Activated CD4-positive, alpha-beta T cell treated with anti-CD3 and anti-CD28 coated beads, Interleukin-2, Interleukin-6, amounts not matched to agents 100 ng/mL and 50 ng/mL, durations not matched to agents 16 hours and 8 hours (primary cell): ENCODE measurements around the gene MTERF4.
"Not testable (repeated sequence)": the region's sequence is repeated elsewhere in the genome, so short reads cannot be mapped to it uniquely, and the experiment has no call there.

ENCODE experiments used
- DNase-seq: peaks from one replicate; pipeline ENCODE4 v3.0.0-alpha.2; 2020

MTERF4 gene

DNA sequence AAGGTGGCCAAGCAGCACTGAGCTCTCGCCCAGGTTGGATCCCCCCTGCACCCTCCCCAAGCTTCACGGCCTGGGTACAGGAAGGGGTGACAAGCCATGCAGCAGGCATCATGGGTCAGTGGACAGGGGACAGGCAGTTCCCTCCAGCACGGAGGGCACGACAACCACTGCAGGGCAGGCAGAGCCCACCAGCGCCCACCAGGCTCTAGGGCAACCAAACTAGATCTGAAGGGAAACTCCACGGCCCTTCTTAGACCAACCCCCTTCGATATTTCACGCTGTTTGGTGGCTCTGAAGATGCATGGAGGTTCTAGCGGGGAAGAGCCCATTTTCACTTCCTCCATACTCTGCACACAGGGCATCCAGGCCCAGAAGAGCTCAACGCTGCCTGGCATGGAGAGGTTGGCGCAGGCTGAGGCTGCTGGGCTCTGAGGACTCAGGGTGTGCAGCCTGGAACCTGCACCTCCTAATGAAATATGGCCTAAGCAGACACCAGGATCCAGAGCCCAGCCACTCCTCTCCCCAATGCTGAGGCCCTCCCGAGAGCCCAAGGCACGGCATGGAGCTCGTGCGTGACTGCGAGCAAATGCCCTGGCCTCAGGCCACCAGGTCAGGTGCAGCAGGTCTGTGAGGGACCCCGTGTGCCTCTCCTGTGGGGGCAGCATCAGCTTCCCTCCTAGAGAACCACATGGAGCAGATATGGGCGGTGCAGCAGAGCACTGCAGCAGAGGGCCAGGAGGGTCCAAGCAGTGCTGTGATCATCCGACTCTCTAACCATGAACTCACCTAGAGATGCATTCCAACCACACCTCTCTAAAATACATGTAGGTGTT, 8.7 kb upstream of the MTERF4 start:
- no peak for DNase-seq

DNA sequence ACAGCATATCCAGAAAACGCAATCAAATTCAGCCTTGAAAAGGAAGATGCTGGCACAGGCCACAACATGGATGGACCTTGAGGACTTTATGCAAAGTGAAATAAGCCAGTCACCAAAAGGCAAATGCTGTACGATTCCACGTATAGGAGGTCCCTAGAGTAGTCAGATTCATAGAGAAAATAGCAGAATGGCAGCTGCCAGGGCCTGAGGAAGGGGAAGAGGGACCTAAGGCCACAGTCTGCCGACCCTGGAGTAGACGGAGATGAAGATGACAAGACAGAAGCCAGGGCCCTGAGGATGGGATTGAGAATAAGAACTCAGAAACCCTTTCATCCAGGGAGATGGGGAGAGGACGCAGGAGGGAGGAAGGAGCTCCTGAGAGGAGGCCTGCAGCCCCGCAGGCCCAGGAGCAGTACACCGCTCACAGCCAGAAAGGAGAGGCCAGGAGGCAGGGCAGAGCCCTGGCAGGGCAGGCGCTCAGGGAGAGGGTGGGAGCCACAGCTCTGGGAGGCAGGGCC, 8.1 kb upstream of the MTERF4 start:
- no peak for DNase-seq

DNA sequence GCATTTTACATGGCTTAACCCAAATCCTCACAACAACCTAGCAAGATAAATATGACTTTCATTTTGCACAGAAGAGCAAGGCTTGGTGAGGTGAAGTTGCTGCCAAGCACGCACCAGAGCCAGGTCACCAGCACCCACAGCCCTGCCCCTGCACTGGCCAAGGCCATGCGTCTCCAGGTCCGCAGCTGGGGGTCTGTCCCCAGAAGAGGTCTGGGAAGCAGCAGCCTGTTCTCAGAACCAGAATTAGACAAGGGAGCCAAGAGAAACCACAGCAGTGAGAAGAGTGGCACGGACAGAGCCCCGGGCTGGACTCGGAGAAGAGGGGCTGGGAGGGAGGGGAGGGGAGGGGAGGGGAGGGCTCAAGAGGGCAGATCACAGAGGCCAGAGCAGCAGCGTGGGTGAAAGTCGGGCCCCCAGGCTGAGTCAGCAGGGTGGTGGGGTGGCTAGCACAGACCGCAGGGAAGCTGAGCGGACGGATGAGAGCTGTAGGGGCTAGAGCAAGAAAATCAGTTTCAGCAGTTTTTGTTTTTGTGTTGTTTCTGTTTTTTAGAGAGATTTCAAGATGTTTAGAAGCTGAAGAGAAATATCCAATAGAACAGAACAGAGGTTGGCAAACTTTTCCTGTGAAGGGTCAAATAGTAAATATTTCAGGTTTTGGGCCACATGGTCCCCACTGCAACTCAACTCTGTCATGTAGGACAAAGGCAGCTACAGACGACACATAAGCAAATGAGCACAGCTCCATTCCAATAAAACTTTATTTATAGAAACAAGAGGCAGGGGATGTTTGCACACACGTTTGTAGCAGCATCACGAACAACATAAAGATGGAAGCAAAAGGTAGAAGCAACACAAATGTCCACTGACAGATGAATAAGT, 7.4 kb upstream of the MTERF4 start:
- DNase-seq = no peak

DNA sequence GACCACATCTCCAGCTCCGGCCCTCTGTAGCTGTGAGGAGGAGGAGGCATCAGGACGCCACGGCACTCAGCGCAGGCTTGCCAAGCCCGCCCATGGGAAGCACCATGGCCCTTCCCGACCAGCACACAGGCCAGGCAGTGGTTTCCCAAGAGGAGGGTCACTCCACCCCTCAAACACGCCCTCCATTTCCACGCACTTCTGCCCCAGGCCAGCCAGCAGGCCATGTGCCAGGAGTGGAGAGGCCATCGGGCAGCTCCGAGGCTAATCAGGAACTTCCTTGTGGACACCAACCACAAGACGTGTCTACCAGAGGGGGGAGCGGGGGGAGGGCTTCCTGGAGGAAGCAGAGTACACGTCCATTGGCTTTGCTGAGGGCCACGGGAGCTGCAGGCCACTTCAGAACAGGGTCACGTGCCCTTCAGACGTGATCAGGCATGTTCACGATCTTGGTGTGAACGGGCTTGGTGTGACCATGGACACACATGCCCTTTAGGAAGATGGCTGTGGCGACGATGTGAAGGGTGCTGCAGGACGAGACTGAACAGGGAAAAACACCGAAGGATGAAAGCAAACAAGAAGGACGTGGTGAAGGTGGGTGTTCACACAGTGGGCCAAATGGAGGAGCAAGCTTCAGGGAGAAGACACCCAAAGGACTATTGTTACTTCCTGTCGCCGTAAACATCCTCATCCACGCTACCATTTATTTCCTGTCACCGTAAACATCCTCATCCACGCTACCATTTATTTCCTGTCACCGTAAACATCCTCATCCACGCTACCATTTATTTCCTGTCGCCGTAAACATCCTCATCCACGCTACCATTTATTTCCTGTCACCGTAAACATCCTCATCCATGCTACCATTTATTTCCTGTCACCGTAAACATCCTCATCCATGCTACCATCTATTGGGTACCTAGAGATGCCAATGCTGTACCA, 6.5 kb upstream of the MTERF4 start:
- peak; percentile 28 for DNase-seq

DNA sequence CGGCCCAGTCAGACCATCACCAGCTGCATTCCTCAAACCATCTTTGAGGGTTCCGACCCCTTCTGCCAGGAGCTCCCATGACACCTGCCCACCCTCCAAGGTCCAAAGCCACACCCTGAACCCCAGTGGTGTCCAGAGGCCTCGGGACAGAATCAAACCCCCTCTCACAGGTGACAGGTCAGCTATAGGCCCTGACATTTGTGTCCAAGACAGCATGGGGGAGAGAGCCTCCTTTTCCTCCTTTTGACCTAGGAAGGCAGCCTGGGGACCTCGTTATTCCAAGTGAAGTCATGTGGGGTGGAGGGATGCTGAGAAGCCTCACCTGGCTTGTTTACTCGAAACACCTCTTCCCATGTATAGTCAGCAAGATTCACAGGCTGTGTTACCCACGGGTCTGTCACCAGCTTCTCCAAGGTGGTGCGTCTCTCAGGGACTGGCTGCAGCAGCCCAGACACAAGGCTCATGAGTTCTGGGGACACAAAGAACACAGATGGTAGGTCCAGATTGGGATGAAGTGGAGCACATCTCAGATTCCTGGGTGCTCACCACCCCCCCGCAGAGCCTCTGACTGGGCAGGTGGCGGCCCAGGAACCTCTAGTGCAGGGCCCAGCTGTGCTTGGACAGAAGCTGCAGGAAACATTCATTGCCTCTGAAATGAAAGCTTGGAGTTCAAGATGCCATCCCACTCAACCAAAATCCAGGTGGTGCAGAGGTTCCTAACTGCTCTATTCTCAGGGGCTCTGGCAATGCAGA, 5.1 kb upstream of the MTERF4 start:
- DNase-seq = no peak

DNA sequence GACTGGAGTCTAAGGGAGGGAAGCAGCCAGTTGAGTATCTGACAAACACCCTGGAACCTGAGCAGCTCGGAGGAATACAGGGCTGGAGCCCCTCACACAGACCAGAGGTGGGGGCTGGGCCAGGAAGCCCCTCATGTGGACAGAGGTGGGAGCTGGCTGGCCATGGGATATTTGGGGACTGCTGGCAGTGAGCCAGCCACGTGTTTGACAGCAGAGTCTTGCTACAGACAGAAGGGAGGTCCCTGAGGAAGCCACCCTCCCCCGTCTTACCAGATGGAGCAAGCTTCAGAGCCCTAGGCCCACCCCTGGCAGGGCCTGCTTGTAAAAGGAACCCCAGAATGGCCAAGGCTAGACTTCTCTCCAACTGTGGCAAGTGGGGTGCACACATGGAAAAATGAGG, 3.6 kb upstream of the MTERF4 start:
- DNase-seq = no peak

DNA sequence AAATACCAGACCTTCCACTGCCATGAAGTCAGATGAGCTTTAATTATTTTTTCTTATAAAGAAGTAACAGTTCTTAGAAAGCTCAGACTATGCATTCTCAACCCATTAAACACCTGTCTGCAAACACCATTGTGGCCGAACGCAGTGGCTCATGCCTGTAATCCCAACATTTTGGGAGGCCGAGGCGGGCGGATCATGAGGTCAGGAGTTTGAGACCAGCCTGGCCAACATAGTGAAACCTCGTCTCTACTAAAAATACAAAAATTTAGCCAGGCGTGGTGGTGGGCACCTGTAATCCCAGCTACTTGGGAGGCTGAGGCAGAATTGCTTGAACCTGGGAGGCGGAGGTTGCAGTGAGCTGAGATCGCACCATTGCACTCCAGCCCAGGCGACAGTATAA, 2.5 kb upstream of the MTERF4 start:
- not testable (repeated sequence) for DNase-seq

DNA sequence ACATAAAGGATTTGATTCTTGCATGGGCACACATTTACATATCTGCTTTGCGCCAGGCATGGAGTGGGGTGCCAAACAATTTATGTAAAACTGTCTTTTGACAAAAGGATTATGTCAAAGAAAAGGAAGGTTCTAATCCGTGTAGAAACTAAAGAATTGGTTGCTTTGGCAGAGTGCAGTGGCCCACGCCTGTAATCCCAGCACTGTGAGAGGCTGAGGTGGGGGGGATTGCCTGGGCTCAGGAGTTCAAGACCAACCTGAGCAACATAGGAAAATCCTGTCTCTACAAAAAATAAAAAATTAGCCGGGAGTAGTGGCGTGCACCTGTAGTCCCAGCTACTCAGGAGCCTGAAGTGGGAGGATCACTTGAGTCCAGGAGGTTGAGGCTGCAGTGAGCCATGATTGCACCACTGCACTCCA, 1.1 kb upstream of the MTERF4 start:
- no peak for DNase-seq

DNA sequence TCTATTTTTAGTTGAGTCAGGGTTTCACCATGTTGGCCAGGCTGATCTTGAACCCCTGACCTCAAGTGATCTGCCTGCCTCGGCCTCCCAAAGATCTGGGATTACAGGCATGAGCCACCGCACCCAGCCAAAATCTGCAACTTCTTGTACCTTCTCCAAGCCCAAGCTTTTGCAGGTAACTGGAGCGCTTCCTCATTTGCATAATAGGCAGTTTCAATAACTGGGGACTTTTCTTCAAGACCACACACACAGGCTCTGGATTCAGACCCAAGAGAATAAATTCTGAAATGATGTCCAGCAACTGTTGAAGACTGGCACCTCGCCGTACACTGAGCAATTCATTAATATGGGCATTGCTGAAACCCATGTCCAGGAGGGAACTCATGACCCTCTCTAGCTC, 2.8 kb downstream of the MTERF4 start:
- DNase-seq = no peak

DNA sequence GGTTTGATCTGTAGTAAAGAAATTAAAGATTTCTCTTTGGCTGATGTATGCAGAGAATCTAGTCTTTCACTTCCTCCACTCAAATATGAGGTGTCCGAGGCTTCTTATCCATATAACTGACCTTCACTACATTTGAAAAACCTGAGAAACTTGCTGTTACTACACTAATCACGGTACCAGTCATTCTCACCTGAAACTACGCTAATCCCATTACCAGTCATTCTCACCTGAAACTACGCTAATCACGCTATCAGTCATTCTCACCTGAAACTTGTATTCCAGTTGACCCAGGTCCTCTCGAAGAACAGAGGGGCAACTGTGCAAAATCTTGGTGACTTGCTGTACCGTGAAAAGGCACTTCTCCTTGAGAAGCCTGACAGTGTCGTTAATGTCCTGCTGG, 5.1 kb downstream of the MTERF4 start:
- DNase-seq = peak; percentile 59

DNA sequence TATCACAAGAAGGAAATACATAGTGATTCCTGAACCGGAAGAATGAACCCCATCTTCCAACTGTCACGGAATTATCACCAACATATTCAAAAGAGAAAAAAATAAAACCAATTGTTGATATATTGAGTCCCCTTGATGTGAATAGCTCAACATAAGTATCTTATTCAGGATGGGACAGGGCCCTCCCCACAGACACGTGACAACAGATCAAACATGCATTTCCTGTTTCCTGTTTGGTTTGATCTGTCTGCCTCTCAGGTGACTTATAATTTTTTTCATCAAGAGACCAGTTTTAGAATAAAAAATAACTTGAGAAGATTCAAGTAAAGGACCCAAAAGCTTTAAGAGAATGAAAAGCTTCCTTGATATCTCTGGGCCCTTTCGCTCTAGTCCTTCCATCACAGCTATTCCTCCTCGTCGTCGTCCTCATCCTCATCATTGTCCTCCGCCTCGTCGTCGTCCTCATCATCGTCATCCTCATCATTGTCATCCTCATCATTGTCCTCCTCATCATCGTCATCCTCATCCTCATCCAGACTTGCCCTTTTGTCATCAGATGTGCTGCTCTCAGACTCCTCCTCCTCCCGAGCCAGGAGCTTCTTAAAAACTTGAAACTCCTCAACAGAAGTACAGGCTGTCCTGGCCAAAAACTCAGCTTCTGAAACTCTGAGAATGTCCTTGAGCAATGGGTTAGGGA, 6.3 kb downstream of the MTERF4 start:
- DNase-seq = peak; percentile 40

DNA sequence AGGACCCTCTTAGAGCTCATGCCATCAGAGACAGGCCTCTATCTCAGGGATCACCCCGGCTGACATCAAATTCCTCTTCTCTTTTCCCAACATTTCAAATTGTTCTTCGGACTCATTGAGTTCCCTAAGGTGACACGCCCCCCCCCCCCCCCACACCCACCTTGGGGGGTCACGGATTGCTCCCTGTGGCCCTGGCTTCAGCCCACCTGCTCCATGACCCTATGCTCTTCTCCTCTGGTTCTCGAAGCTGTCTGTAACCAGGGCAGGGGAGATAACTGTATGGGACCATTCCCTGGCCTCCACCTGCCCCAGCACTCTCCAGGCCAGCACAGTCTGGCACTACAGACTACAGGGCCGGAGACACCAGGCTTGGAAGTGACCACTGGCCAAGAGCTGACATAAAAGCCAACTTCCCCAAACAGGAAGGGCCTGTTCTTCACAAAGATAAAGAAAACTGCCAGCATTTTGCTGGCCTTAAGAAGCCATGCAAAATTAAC, 7.1 kb downstream of the MTERF4 start:
- no peak for DNase-seq

DNA sequence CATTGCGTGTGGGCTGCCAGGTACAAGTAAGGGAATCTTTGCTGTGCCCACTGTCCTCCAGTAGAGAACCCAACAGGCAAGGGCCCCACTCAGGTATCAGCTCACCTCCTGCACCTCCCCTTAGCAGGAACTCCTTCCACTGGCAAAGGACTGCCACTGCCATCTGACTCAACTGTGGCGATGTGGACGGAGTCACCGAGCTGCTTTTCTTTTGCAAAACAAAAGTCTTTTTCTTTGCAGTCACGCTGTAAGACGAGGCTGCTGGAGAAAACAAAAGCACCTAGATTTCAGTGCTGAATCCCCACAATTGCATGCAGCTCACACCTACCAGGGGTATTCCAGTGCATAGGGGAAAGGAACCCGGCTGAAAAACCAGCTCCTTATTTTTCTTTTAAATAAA, 7.9 kb downstream of the MTERF4 start:
- no peak for DNase-seq

DNA sequence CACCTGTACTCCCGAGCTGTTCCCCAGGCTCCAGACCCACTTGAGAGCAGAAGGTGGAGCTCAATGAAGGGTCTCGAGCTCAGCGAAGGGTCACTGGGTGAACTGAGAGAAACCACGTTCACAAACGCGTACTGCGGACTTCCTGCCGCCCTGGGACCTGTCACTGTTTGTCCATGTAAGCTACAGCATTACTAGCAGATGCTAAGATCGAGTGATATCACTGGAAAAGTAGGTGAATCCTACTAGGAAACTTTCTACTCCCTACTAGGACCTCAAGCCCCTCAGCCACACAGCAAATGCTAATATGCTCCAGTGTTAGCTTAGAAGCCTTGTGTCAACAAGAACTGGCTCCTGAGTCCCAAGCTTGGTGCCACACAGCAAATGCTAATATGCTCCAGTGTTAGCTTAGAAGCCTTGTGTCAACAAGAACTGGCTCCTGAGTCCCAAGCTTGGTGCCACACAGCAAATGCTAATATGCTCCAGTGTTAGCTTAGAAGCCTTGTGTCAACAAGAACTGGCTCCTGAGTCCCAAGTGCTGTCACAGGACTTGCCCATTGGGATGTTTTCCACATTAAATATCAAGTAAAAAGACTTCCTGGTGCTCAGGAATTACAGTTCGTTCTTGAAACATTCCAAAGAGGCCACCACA, 8.8 kb downstream of the MTERF4 start:
- DNase-seq = not testable (repeated sequence)

DNA sequence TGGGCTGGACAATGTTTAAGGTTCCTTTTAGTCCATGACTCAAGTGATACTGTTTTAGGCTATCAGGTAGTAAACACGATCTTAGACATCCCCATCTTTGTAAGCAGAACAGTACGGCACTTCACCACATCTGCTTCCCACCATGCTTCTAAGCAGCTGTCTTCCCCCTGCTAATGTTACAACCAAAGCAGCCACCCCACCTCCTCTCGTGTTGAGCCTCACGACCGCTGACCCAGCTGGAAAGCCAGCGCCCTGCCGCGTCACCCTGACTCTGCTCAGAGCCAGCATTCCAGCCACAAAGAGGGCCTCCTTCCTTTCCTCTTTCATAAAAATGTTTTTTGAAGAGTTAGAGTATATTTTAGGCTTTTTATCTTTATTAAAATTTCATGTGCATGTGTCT, 9.4 kb downstream of the MTERF4 start:
- DNase-seq = no peak

DNA sequence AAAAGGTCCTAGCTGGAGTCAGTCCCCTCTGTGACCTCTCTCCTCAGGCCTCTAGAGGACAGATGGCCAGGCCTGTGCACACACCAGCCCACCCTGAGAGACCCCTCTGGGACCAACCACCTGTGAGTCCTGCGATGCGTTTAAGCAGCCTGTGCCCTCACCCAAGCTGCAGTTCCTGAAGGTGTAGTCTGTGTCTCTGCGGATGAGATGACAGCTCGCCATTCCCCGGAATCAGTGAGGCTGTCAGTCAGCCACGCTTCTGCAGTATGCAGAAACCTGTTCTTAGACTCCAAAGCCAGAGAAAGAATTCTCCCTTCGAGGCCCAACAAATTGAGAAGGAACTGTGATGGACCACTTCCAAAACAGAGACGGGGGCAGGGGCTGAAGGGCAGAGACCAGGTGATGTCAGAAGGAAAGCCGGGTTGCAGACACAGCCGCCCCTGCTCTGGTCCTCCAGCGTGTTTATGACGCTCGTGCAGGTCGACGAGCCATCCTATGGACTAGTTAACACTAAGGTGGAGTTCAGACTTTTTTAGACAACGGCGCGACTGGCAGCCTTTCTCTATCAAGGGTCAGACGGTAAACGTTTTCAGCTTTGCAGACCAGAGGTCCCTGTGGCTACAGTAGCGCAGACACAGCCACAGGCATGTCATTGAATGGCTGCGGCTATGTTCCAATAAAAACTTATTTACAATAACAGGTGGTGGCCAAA, 10.2 kb downstream of the MTERF4 start:
- DNase-seq = no peak

DNA sequence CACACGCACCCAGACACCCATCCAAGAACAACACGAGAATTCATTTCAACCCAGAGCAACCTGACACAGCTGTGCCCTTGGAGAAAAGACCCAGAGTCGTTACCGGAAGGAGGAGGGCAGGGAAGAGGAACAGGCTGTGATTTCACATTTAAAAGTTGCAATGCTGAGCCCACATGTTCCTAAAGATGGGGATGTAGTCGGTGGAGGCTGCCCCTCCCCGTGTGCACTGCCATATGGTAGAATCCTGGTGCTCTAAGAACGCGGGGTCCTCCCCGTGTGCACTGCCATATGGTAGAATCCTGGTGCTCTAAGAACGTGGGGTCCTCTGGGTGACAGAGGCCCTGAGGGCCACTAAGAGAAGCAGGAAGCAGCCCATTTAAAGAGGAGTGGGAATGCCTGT, 10.9 kb downstream of the MTERF4 start:
- no peak for DNase-seq

DNA sequence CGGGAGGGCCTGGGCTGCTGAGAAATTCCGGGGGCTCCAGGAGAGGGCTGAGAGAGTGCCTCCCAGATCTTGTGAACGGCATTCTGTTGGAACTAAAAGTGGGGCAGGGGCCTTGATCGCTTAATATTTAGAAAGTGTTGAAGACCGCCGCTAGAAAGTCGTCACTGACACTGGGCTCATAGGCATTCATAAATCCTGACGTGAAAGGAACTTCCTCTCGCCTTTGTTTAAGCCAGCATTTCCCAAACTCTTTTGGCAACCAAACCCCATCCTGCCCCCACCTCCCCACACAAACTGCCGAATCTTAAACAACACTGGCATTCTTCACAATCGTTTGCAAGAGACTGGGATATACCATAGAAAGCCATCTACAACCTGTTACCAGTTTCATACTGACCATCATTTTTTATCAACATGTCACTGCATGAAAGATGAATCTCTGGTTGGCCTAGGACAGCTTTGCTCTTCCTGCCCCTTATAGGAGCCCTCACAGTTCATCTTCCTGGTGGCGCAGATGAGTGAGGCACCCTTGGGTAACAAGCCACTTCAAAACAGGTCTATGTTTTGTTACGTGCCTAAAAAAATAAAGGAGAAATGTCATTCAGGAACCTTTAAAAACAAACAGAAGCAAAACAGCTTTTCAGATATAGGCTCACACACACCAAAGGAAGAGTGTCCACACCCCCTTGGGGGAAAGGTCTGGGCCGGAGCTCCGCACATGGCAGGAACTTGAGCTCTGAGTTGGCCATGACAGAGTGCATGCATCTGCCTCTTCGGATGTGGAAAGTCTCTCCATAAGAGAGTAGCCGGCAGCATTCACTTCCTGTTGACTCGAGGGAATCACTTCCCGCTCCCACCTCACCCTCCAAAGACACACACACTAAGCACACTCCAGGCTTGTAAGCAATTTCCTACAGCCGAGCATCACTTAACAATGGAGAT, 13.0 kb downstream of the MTERF4 start:
- DNase-seq = no peak

DNA sequence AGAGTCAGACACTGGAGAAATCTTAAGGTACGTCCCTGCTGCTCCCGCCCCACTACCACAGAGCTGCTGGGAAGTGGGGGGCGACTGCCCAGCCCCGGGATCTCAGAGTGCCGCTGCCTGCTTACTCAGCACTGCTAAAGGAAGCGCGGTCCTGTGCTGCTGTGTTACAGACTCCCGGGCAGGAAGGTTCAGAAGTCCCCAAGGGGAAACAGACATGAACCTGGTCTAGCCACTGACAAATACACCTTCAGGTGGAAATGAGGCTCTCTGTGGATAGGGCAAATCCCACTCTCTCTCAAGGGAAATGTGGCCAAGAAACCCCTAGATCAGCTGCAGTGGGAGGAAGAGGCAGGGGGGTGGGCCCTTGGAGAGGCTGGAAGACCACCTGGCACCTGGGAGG, 13.7 kb downstream of the MTERF4 start:
- no peak for DNase-seq
